Skeletal muscle tissue (tissue), 4 donors: ENCODE data around the gene ZNF878. TPM values are rescaled to one million over a fixed set of nuclear protein-coding genes. Genes with fewer than 3 reads are reported as not detected.
"Not testable (repeated sequence)": the region's sequence is repeated elsewhere in the genome, so short reads cannot be mapped to it uniquely, and the experiment has no call there.

ENCODE experiments used
- H3K27ac ChIP-seq: one replicate; pipeline ENCODE4 v1.7.0; 2013; ENCODE audit warnings: mild to moderate bottlenecking, low read depth, low read length, inconsistent platforms
- H3K27me3 ChIP-seq, 3 donors: one replicate each; pipeline ENCODE4 v1.7.0; 2013; ENCODE audit warnings: low read length in 3 of 3; ENCODE audit not compliant: control insufficient read depth in 3 of 3, insufficient read depth in 3 of 3
- H3K36me3 ChIP-seq, 3 donors: one replicate each; pipeline ENCODE4 v1.7.0; 2013; ENCODE audit warnings: low read length in 3 of 3; ENCODE audit not compliant: control insufficient read depth in 3 of 3, insufficient read depth in 3 of 3
- H3K4me1 ChIP-seq, 3 donors: one replicate each; pipeline ENCODE4 v1.7.0; 2013; ENCODE audit warnings: low read length in 3 of 3, mild to moderate bottlenecking in 3 of 3; ENCODE audit not compliant: control insufficient read depth in 3 of 3, insufficient read depth in 3 of 3
- H3K4me3 ChIP-seq, 3 donors: one replicate each; pipeline ENCODE4 v1.7.0; 2013; ENCODE audit warnings: low read length in 3 of 3
- H3K9ac ChIP-seq, 3 donors: one replicate each; pipeline ENCODE4 v1.7.0; 2013; ENCODE audit warnings: low read length in 3 of 3, mild to moderate bottlenecking in 3 of 3, moderate library complexity in 2 of 3, low read depth in 1 of 3
- H3K9me3 ChIP-seq, 3 donors: one replicate each; pipeline ENCODE4 v1.7.0; 2013; ENCODE audit warnings: low read length in 3 of 3; ENCODE audit not compliant: control insufficient read depth in 3 of 3
- total RNA-seq: library from RNA; depleted of rRNA; stranded (reverse); fragments of >200 nt; gene quantifications from one replicate; pipeline ENCODE4 v1.2.3, GENCODE V29; 2014
- donor health status: Osteomylitis.

ZNF878 gene
- total RNA-seq, 1 donor from 2014 or later = 0.52 TPM

DNA sequence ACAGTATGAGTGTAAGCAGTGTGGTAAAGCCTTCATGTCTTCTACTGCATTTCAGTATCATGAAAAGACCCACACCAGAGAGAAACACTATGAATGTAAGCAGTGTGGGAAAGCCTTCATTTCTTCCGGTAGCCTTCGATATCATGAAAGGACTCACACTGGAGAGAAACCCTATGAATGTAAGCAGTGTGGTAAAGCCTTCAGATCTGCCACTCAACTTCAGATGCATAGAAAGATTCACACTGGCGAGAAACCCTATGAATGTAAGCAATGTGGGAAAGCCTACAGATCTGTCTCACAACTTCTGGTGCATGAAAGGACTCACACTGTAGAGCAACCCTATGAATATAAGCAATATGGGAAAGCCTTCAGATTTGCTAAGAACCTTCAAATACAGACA, 24.6 kb upstream of the ZNF878 start:
- no peak overlapping the region for H3K27ac ChIP-seq
- peak overlapping the region in 2 of 3 donors; percentile 4 to 62 for H3K4me3 ChIP-seq
- peaks cover 54 to 62% (median 57%) of the 10 kb centered on the region in 3 donors for H3K36me3 ChIP-seq
- no peaks in the 10 kb centered on the region for H3K27me3 ChIP-seq
- H3K9me3 ChIP-seq = peaks cover 42 to 66% (median 56%) of the 10 kb centered on the region in 3 donors
- H3K9ac ChIP-seq = no peak overlapping the region
- no peaks in the 10 kb centered on the region for H3K4me1 ChIP-seq

DNA sequence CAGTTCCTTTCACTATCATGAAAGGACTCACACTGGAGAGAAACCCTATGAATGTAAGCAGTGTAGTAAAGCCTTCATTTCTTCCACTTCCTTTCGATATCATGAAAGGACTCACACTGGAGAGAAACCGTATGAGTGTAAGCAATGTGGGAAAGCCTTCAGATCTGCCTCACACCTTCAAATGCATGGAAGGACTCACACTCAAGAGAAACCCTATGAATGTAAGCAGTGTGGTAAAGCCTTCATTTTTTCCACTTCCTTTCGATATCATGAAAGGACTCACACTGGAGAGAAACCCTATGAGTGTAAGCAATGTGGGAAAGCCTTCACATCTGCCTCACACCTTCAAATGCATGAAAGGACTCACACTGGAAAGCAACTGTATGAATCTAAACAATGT, 23.6 kb upstream of the ZNF878 start:
- H3K27ac ChIP-seq, H3K9ac ChIP-seq, H3K4me1 ChIP-seq, H3K27me3 ChIP-seq: not testable (repeated sequence)
- H3K9me3 ChIP-seq = peaks cover 42 to 65% (median 56%) of the 10 kb centered on the region in 3 donors
- peak overlapping the region in 2 of 3 donors; percentile 10 to 62 for H3K4me3 ChIP-seq
- H3K36me3 ChIP-seq = peaks cover 53 to 62% (median 57%) of the 10 kb centered on the region in 3 donors

GRCh38 chr19:12075538-12076139, 22.9 kb upstream of the ZNF878 start:
- Histone ChIP-seq H3K27me3 (no peaks in the 10 kb centered on the region), H3K36me3 (peaks cover 56 to 61% (median 57%) of the 10 kb centered on the region in 3 donors), H3K9ac (no peak overlapping the region), H3K4me1 (no peaks in the 10 kb centered on the region), H3K4me3 (peak overlapping the region; percentile 1 to 62 (median 17)), H3K27ac (no peak overlapping the region), H3K9me3 (peaks cover 45 to 62% (median 55%) of the 10 kb centered on the region in 3 donors)

GRCh38 chr19:12064590-12065538, 12.1 kb upstream of the ZNF878 start, which contains the start of gene ZNF844:
Gene ZNF844, plus strand, starts transcription at chr19:12064731. Its CDS starts 143 bp downstream, at chr19:12064874.
- Histone ChIP-seq H3K9me3 (peaks cover 5 to 9% (median 7%) of the 10 kb centered on the region in 3 donors), H3K4me1 (peaks cover 4 to 12% (median 5%) of the 10 kb centered on the region in 3 donors), H3K9ac (peak within 1 kb of the TSS; percentile 94 to 99 (median 95)), H3K36me3 (peaks cover 9 to 11% (median 9%) of the 10 kb centered on the region in 3 donors), H3K27me3 (no peaks in the 10 kb centered on the region), H3K4me3 (peak within 1 kb of the TSS; percentile 92 to 98 (median 94)), H3K27ac (peak within 1 kb of the TSS; percentile 95)

DNA sequence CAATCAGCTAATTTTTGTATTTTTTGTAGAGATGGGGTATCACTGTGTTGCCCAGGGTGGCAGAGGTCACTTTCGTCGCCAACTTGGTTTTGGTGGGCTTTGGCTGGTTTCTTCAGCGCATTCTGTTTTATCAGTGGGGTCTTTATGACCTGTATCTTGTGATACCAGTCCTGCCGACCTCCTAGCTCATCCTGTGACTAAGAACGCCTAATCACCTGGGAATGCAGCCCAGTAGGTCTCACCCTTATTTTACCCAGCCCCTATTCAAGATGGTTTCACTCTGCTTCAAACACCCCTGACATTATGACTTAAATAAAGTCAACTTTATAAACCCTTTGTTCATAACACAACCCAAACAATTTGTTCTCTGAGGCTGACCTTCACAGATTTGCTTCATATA, 3.0 kb upstream of the ZNF878 start:
- Histone ChIP-seq H3K9ac (no peak overlapping the region), H3K4me3 (no peak overlapping the region), H3K4me1 (peaks cover 7 to 10% (median 10%) of the 10 kb centered on the region in 3 donors), H3K9me3 (no peaks in the 10 kb centered on the region), H3K27ac (no peak overlapping the region), H3K36me3 (no peaks in the 10 kb centered on the region), H3K27me3 (peaks cover 0 to 6% (median 3%) of the 10 kb centered on the region in 3 donors)

DNA sequence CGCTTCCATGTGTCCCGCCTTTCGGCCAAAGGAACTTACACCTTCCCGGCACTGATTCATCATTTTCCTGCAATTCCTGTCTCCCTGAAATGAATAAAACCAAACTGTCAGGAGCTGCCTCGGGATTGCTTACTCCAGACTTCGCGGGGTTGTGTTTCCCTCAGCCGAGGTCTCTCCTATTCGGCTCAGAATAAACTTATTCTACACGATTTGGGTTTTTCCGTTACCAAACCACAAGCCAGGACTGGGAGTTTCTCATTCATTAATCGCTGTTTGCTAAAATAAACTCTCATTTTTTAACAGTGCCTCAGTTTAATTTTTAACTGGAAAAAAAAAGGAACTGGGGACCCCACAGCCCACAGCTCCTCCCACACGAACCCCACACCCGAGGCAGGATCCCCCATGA, 667 bp downstream of the ZNF878 start:
- Histone ChIP-seq H3K27me3 (peaks cover 0 to 6% (median 3%) of the 10 kb centered on the region in 3 donors), H3K27ac (no peak overlapping the region), H3K9ac (peak overlapping the region; percentile 45 to 75 (median 69))

GRCh38 chr19:12047868-12048267, 4.9 kb downstream of the ZNF878 start:
- Histone ChIP-seq H3K36me3 (peaks cover 0 to 2% (median 0%) of the 10 kb centered on the region in 3 donors), H3K27ac (no peak overlapping the region), H3K27me3 (peaks cover 0 to 6% (median 3%) of the 10 kb centered on the region in 3 donors), H3K9ac (no peak overlapping the region), H3K9me3 (peaks cover 4 to 14% (median 14%) of the 10 kb centered on the region in 3 donors), H3K4me1 (peaks cover 7 to 8% (median 8%) of the 10 kb centered on the region in 3 donors), H3K4me3 (no peak overlapping the region)

More for the DNA sequence above, 667 bp downstream of the ZNF878 start:
- Histone ChIP-seq H3K4me3 (peak overlapping the region; percentile 78 to 88 (median 82)), H3K4me1 (peaks cover 7 to 10% (median 8%) of the 10 kb centered on the region in 3 donors), H3K36me3 (no peaks in the 10 kb centered on the region), H3K9me3 (no peaks in the 10 kb centered on the region)

GRCh38 chr19:12043752-12044422, 8.9 kb downstream of the ZNF878 start:
- H3K9me3 ChIP-seq = peaks cover 7 to 19% (median 17%) of the 10 kb centered on the region in 3 donors
- H3K4me3 ChIP-seq = peak overlapping the region in 1 of 3 donors; percentile 48
- H3K27me3 ChIP-seq = no peaks in the 10 kb centered on the region
- no peak overlapping the region for H3K27ac ChIP-seq
- peaks cover 0 to 2% (median 0%) of the 10 kb centered on the region in 3 donors for H3K36me3 ChIP-seq
- no peak overlapping the region for H3K9ac ChIP-seq
- no peaks in the 10 kb centered on the region for H3K4me1 ChIP-seq

DNA sequence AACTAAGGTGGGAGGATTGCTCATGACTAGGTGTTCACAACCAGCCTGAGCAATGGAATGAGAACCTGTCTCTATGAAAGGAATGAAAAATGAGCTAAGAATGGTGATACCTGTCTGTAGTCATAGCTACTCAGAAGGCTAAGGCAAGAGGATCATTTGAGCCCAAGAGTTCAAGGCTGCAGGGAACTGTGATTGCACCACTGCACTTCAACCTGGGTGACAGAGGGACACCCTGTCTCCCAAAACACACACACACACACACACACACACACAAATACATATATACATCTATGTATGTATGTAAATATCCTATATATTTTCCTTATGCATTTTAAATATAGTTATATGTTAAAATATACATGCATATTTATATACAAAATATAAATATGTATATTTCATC, 9.9 kb downstream of the ZNF878 start:
- Histone ChIP-seq H3K4me1 (no peaks in the 10 kb centered on the region), H3K27ac (no peak overlapping the region), H3K27me3 (no peaks in the 10 kb centered on the region), H3K4me3 (no peak overlapping the region), H3K9me3 (peaks cover 7 to 19% (median 17%) of the 10 kb centered on the region in 3 donors), H3K9ac (no peak overlapping the region), H3K36me3 (peaks cover 0 to 2% (median 0%) of the 10 kb centered on the region in 3 donors)
